Ovary (tissue), 9 donors: ENCODE results near the gene PLAA. TPM values are rescaled to one million over a fixed set of nuclear protein-coding genes. Genes with fewer than 3 reads are reported as not detected.

Experiments
- DNase-seq, 5 donors: peaks; one replicate each; pipeline ENCODE4 v3.0.0-alpha.2; 2019 to 2020
- H3K27ac ChIP-seq, 2 donors: fragments of 200-600 bp; one replicate each; pipeline versions ENCODE4 v1.5.1 to v1.8.0; 2019 to 2022
- H3K27me3 ChIP-seq: fragments of 200-600 bp; one replicate; pipeline ENCODE4 v1.8.0; 2022
- H3K36me3 ChIP-seq: fragments of 200-600 bp; sonication (generic); one replicate; pipeline ENCODE4 v1.5.1; 2019
- H3K4me1 ChIP-seq: one replicate; pipeline ENCODE4 v1.8.1; 2013; ENCODE audit warnings: mild to moderate bottlenecking, moderate library complexity; ENCODE audit not compliant: insufficient read depth
- H3K4me3 ChIP-seq: fragments of 200-600 bp; sonication (generic); one replicate; pipeline ENCODE4 v1.5.1; 2017
- H3K9me3 ChIP-seq, 2 donors: fragments of 200-600 bp in 1 of 2; sonication (generic) in 1 of 2; one replicate each; pipeline versions ENCODE4 v1.5.1 to v1.8.1; 2013 to 2019; ENCODE audit warnings: mild to moderate bottlenecking in 1 of 2, moderate library complexity in 1 of 2
- EP300 ChIP-seq: sonication (generic); formaldehyde crosslinking; IDR thresholded peaks from one replicate; pipeline ENCODE4 v1.6.1; 2017; ENCODE audit warnings: antibody characterized with exemption
- POLR2A ChIP-seq: fragments of 450-650 bp; IDR thresholded peaks from one replicate; pipeline ENCODE4 v1.6.1; 2017; ENCODE audit warnings: antibody characterized with exemption, mild to moderate bottlenecking, moderate library complexity
- WGBS, 3 donors: extraction: QIAGEN DNeasy Blood & Tissue Kit in 1 of 3; methylation state at CpG; one replicate each; pipeline versions ENCODE4 v1.1.5 to v1.1.7; 2013 to 2017; 5-methylcytosine and 5-hydroxymethylcytosine counted together
- intact Hi-C, 4 donors: fragments of 100-400 bp; cut with DNase I; formaldehyde crosslinking; loops; one replicate each; pipeline versions ENCODE4 v1.11.0 to v1.15.1; 2022 to 2023
- polyA plus RNA-seq, 2 donors: library from polyadenylated mRNA; stranded (reverse); fragments of 200-250 nt in 1 of 2; fragments of 350-450 nt in 1 of 2; fragmentation: Illumina TruSeq in 1 of 2; extraction: RNeasy Lipid Tissue Mini Kit (QIAGEN cat#74804) in 1 of 2; gene quantifications; one replicate each; pipeline ENCODE4 v1.2.3, GENCODE V29; 2013 to 2014
- total RNA-seq, 7 donors: library from RNA; depleted of rRNA in 2 of 7; stranded (reverse); fragments of >200 nt in 2 of 7; fragmentation: NEBNext Ultra II Directional in 3 of 7; extraction: Animal tissue kit (Norgen Biotek cat#: 25700) in 3 of 7; gene quantifications; one replicate each; pipeline versions ENCODE4 v1.1.0 to v1.2.4, GENCODE V29; 2016 to 2023
- TF ChIP-seq, protein P1 (sequence below), 3 donors: fragments of 450-650 bp in 2 of 3; fragments of 200-600 bp in 1 of 3; IDR thresholded peaks; one replicate each; pipeline versions ENCODE4 v1.5.1 to v1.8.0; 2016 to 2022; ENCODE audit warnings: antibody characterized with exemption in 3 of 3, mild to moderate bottlenecking in 1 of 3
- donor health status: DM: no; HTN: no; CAD: no; lungs with moderate emphysema.
- donor health status: DM: no; HTN: no; CAD: no.
- donor health status: Bipolar disorder and iron deficiency.
- donor health status: DM: yes; HTN: yes; CAD: no.
- donor health status: DM: no; HTN: no; CAD: no.
- donor health status: DM: yes; HTN: yes; CAD: no.

Gene PLAA
- total and polyA plus RNA-seq, 9 donors, result 11.6 to 27.2 (median 20.2) TPM

DNA sequence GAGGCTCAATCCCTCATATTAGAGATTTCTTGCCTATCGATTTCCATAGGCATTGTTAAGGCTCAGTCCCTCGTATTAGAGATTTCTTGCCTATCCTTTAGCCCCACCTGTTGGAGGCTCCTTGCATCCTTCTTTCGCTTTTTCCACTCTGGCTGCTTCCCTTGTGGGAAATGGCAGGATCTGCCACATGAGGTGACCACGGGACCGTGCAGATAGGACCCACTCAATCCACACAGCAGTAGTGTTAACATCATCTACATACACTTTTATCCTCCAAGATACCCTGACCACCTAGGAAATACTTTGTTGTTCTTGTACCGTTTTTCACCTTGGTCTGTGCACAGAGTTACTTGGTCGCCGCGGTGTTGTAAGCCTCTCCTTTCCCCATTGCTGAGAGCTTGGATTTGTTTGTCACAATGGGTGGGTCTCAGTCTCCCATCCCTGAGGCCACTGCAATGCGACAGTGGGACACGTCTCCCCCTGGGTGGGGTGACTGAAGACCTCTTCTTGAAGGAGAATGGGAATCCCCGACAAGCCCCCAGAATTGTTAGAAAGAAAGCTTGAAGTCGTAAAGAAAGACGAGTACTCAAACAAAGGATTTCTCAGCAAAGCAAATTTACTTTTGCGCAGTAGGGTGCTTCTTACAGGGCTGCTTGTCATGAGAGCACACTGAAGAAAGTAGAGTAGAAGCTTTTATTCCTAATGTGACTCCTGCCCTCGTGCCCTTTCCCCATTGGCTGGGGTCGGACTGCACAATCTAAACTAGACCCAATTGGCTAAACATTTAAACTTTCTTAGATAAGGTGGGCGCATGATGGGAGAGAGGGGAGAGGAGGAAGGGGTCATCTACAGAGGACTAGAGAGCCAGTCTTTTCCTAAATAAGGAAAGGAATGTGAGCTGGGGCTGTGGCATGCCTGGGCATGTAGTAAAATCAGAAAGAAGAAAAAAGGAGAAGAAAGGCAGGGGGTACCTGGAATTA lies 29.0 kb upstream of the PLAA start:
- H3K9me3 ChIP-seq, result no peaks in the 10 kb centered on the region
- no peaks in the 10 kb centered on the region for H3K4me1 ChIP-seq
- 91 to 93% (median 93%) methylated on average over 18 of the region's 18 CpGs for WGBS, 3 donors
- no peaks in the 10 kb centered on the region for H3K27me3 ChIP-seq
- intact Hi-C loops, result no loop called here
- H3K27ac ChIP-seq, result no peak overlapping the region
- H3K4me3 ChIP-seq, result no peak overlapping the region
- TF ChIP-seq POLR2A (no peak), EP300 (no peak)
- TF ChIP-seq, protein P1, sequence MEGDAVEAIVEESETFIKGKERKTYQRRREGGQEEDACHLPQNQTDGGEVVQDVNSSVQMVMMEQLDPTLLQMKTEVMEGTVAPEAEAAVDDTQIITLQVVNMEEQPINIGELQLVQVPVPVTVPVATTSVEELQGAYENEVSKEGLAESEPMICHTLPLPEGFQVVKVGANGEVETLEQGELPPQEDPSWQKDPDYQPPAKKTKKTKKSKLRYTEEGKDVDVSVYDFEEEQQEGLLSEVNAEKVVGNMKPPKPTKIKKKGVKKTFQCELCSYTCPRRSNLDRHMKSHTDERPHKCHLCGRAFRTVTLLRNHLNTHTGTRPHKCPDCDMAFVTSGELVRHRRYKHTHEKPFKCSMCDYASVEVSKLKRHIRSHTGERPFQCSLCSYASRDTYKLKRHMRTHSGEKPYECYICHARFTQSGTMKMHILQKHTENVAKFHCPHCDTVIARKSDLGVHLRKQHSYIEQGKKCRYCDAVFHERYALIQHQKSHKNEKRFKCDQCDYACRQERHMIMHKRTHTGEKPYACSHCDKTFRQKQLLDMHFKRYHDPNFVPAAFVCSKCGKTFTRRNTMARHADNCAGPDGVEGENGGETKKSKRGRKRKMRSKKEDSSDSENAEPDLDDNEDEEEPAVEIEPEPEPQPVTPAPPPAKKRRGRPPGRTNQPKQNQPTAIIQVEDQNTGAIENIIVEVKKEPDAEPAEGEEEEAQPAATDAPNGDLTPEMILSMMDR (IDR thresholded peaks at IDR 0.05), result no peak
- DNase-seq, result no peak
- H3K36me3 ChIP-seq, result no peaks in the 10 kb centered on the region

DNA sequence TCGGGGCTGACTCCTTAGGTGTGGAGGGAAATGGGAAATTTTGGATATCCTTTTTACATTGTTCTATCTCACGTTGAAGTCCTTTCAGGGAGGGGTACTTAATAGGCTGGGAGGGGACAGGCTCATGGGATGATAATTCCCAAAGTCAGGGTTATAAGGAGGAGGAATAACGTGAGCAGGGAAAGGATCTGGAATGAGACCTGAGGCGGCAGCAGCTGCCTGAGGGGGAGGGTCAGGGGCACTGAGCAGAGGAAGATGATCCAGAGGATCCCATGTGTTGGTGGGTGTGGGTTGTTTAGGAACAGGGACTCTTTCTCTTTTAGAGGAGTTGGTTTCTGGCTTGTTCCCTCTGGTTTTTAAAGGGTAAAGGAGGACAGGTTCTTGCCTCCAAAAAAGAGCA lies 27.9 kb upstream of the PLAA start:
- Histone ChIP-seq H3K27ac (no peak overlapping the region), H3K36me3 (no peaks in the 10 kb centered on the region), H3K4me3 (no peak overlapping the region), H3K27me3 (no peaks in the 10 kb centered on the region), H3K4me1 (no peaks in the 10 kb centered on the region), H3K9me3 (no peaks in the 10 kb centered on the region)
- intact Hi-C loops, result no loop called here
- TF ChIP-seq POLR2A (no peak), EP300 (no peak)
- TF ChIP-seq, protein P1 (IDR thresholded peaks at IDR 0.05), result no peak
- no peak for DNase-seq
- 63 to 87% (median 87%) methylated on average over 4 of the region's 4 CpGs for WGBS, 3 donors

DNA sequence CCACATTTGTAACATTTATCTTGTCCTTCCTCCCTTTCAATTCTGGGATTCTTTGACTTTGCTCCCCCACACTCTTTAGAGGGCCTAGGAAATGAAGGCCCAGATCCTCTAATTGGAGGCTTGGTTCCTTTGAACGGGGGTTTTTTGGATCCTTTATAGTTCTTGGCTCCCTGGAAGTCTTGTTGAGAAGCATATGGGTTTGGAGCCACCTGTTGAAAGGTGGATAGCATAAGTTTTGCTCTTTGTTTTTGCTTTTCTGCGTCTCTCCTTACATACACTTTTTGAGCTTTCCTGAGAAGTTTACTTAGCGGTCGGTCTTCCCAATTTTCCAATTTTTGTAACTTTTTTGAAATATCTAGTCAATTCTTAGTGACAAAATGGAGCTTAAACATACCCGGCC lies 26.9 kb upstream of the PLAA start:
- Histone ChIP-seq H3K36me3 (no peaks in the 10 kb centered on the region), H3K4me3 (no peak overlapping the region), H3K9me3 (no peaks in the 10 kb centered on the region), H3K4me1 (no peaks in the 10 kb centered on the region), H3K27me3 (no peaks in the 10 kb centered on the region), H3K27ac (no peak overlapping the region)
- TF ChIP-seq POLR2A, result no peak
- no peak for TF ChIP-seq EP300
- TF ChIP-seq, protein P1 (IDR thresholded peaks at IDR 0.05), result no peak
- DNase-seq, result no peak
- intact Hi-C loops, result no loop called here
- WGBS, 3 donors, result 96 to 97% (median 96%) methylated on average over 5 of the region's 5 CpGs

DNA sequence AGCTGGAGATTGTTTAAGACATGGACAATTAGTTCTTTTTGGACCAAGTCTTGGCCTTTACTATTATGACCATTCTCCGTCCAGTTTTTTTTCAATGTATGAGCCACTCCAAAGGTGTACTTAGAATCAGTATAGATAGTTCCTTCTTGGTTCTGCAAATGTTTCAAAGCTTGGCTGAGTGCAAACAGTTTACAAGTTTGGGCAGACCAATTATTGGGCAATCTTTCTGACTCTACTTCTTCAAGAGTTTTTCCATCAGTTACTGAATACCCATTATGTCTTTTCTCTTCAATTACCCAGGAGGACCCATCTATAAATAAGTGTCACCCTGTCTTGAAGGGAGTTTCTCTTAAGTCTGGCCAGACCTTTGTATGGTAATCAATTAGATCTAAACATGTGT lies 24.7 kb upstream of the PLAA start:
- no peak for DNase-seq
- Histone ChIP-seq H3K27ac (no peak overlapping the region), H3K36me3 (no peaks in the 10 kb centered on the region), H3K4me3 (no peak overlapping the region), H3K27me3 (no peaks in the 10 kb centered on the region), H3K4me1 (no peaks in the 10 kb centered on the region), H3K9me3 (peaks cover 0 to 4% of the 10 kb centered on the region in 2 donors)
- WGBS, 3 donors, result 94 to 99% (median 97%) methylated on average over 1 of the region's 1 CpG
- no peak for TF ChIP-seq POLR2A
- TF ChIP-seq, protein P1 (IDR thresholded peaks at IDR 0.05), result no peak
- no peak for TF ChIP-seq EP300
- intact Hi-C loops, result no loop called here
